Measurements from ENCODE around the gene MYO5B. TPM values are rescaled to one million over a fixed set of nuclear protein-coding genes. Genes with fewer than 3 reads are reported as not detected.

MYO5B gene
- total RNA-seq, 1 donor from 2014 or later: 0.21 TPM

GRCh38 chr18:50177294-50177992 is 17.5 kb downstream of the MYO5B start:
- no peak overlapping the region for H3K4me3 ChIP-seq
- H3K9me3 ChIP-seq: no peaks in the 10 kb centered on the region
- no peaks in the 10 kb centered on the region for H3K4me1 ChIP-seq
- no peak for DNase-seq (ENCODE audit: low spot score in 2 of 2)
- no peaks in the 10 kb centered on the region for H3K36me3 ChIP-seq
- TF ChIP-seq CTCF (IDR thresholded peaks at IDR 0.05): no peak
- H3K27ac ChIP-seq: no peak overlapping the region
- no peaks in the 10 kb centered on the region for H3K27me3 ChIP-seq
- intact Hi-C loops (cut with DNase I): no loop called here

DNA sequence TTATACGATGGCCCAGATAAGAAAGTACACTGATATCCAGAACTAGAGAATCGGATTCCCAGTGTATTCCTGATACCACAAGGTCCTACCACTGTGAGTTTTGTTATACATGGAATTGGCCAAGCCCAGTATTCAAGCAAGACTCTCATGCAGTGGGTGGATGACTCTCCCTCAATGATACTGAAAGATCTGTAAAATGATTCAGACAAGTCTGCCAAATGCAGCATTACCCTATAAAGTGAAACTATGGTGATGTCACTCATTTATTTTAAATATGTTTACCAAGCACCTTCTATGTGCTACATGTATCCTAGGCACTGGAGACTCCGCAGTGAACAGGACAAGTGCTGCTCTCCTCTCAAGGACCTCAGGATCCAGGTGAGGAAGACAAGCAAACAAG is 22.6 kb downstream of the MYO5B start:
- no peaks in the 10 kb centered on the region for H3K36me3 ChIP-seq
- no peak overlapping the region for H3K27ac ChIP-seq
- no peaks in the 10 kb centered on the region for H3K4me1 ChIP-seq
- intact Hi-C loops (cut with DNase I): no loop called here
- H3K4me3 ChIP-seq: no peak overlapping the region
- no peaks in the 10 kb centered on the region for H3K9me3 ChIP-seq
- no peak for TF ChIP-seq CTCF (IDR thresholded peaks at IDR 0.05)
- no peak for DNase-seq (ENCODE audit: low spot score in 2 of 2)
- H3K27me3 ChIP-seq: no peaks in the 10 kb centered on the region

GRCh38 chr18:50171406-50171805 is 23.5 kb downstream of the MYO5B start:
- Histone ChIP-seq H3K36me3 (no peaks in the 10 kb centered on the region), H3K27ac (no peak overlapping the region), H3K27me3 (no peaks in the 10 kb centered on the region), H3K4me3 (no peak overlapping the region), H3K4me1 (no peaks in the 10 kb centered on the region), H3K9me3 (no peaks in the 10 kb centered on the region)
- no peak for TF ChIP-seq CTCF (IDR thresholded peaks at IDR 0.05)
- intact Hi-C loops (cut with DNase I): no loop called here
- no peak for DNase-seq (ENCODE audit: low spot score in 2 of 2)

GRCh38 chr18:50170004-50170403 is 24.9 kb downstream of the MYO5B start:
- H3K4me1 ChIP-seq: no peaks in the 10 kb centered on the region
- no peaks in the 10 kb centered on the region for H3K36me3 ChIP-seq
- H3K27me3 ChIP-seq: no peaks in the 10 kb centered on the region
- intact Hi-C loops (cut with DNase I): no loop called here
- no peaks in the 10 kb centered on the region for H3K9me3 ChIP-seq
- DNase-seq (ENCODE audit: low spot score in 2 of 2): no peak
- TF ChIP-seq CTCF (IDR thresholded peaks at IDR 0.05): no peak
- H3K27ac ChIP-seq: no peak overlapping the region
- H3K4me3 ChIP-seq: no peak overlapping the region

GRCh38 chr18:50169149-50169548 is 25.8 kb downstream of the MYO5B start:
- TF ChIP-seq CTCF (IDR thresholded peaks at IDR 0.05): no peak
- Histone ChIP-seq H3K36me3 (no peaks in the 10 kb centered on the region), H3K4me3 (no peak overlapping the region), H3K27ac (no peak overlapping the region), H3K9me3 (no peaks in the 10 kb centered on the region), H3K27me3 (no peaks in the 10 kb centered on the region), H3K4me1 (no peaks in the 10 kb centered on the region)
- intact Hi-C loops (cut with DNase I): no loop called here
- no peak for DNase-seq (ENCODE audit: low spot score in 2 of 2)

DNA sequence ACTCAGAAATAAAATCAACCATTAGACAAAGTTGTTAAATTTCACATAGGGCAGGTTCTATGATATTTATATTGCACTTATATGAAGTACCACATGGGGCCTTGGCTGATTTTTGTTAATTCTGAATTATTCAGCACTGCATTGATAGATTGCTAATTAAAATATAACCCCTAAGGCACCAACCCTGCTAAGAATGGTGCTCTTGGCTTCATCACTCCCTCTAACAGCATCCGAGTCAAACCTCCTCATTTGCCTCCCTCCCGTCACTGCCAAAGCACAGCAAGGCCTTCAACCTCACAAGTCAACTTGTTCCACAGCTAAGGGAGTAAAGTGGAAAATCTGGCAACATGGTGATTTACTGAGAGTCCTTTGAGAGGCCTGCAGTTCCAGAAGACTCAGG is 27.0 kb downstream of the MYO5B start:
- intact Hi-C loops (cut with DNase I): no loop called here
- TF ChIP-seq CTCF (IDR thresholded peaks at IDR 0.05): no peak
- Histone ChIP-seq H3K27ac (no peak overlapping the region), H3K4me1 (peaks cover 0 to under 1% of the 10 kb centered on the region in 2 donors), H3K4me3 (no peak overlapping the region), H3K9me3 (no peaks in the 10 kb centered on the region), H3K27me3 (no peaks in the 10 kb centered on the region), H3K36me3 (no peaks in the 10 kb centered on the region)
- DNase-seq (ENCODE audit: low spot score in 2 of 2): no peak

Data from ascending aorta (tissue), 2 donors.